NAMALWA (cell line): ENCODE measurements around the gene KLHL26.

Source experiments
- DNase-seq: peaks from one replicate; pipeline ENCODE4 v3.0.0-alpha.2; 2015; ENCODE audit warnings: low spot score

KLHL26 gene

DNA sequence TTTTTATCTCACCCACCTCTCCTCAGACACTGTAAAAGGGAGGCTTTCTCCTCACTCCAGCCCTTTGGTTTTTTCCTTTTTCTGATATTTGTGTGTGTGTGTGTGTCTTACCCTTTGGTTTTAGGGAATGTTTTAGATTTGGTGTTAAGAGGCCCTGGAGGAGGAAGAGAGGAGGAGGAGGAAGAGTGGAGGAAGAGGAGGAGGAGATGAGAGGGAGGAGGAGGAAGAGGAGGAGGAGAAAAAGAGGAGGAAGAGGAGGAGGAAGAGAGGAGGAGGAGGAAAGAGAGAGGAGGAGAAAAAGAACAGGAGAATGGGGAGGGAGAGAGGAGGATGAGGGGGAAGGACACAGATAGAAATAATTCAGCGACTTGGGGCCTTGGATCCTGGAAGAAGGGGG lies 10.5 kb downstream of the KLHL26 start:
- DNase-seq: no peak

DNA sequence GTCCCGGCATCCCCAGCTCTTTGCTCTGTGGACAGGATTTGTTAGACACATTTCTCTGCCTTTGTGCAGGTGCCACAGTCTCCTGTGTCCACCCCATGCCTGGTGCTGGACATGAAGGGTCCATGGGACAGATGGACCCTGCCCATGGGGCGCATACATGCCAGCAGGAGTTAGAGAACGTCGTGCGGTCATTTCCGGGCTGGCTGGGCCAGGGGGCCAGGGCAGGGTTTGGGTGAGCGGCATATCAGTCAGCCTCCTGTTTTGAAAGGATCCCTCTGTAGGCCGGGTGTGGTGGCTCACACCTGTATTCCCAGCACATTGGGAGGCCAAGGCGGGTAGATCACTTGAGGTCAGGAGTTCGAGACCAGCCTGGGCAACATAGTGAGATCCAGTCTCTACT lies 11.0 kb downstream of the KLHL26 start:
- no peak for DNase-seq

DNA sequence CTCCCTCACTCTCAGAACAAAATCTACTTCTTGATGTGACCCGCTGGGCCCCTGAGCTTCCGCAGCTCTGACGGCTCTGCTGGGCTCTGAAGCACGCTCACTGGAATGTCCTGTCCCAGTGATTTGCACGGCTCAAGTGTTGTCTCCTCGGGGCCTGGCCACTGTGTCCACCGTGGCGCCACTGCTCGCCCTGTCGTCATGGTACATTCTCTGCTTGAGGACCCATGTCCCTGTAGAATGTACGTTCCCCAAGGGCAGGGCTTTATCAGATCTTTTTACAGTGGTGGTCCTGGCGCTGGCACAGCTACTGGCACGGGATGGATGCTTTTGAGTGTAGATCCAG lies 12.1 kb downstream of the KLHL26 start:
- DNase-seq: no peak

DNA sequence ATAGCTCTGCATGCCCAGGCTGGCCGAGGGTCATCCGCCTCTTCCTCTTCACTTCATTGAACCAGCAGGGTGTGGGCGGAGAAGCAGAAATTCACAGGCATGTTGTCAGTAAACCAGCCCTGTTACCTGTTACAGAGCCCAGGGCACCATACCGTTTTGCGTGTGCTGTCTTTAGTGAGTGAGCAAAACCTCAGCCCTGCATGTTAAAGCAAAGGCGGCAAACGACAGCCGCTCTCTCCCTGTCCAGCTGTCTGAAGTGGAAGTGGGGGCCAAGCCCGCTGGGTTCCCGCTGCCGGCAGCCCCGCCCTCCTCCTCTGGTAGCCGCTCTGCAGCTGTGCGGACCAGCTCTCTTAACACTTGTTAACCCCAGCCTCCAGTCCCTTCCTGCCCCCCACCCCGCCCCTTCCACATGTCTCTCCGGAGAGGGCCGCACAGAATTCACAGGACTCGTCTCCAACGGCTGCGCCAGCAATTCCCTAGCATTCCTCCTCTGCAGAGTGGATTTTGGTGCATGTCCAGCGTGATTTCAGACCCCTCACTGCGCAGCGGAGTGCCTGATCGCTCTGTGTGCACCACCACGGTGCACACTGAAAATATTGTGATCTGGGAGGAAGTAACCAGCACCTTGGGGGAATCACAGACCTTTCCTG lies 12.7 kb downstream of the KLHL26 start:
- no peak for DNase-seq

DNA sequence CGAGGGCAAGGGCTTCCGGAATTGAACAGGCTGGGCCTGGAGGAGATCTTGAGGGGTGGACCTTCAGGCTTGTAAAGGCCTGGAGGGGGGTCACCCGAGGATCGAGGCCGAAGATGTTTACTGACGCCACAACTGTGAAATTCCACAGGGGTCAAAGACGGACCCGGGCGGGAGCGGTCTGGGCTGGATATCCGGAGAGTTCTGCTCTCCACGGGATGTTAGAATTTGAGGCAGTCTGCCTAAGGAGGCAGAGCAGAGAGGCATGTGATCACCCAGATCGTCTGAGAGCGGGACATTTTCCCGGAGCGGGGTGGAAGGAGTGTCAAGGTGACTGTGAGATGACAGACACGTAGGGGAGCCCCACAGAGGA lies 13.2 kb downstream of the KLHL26 start:
- DNase-seq: no peak

DNA sequence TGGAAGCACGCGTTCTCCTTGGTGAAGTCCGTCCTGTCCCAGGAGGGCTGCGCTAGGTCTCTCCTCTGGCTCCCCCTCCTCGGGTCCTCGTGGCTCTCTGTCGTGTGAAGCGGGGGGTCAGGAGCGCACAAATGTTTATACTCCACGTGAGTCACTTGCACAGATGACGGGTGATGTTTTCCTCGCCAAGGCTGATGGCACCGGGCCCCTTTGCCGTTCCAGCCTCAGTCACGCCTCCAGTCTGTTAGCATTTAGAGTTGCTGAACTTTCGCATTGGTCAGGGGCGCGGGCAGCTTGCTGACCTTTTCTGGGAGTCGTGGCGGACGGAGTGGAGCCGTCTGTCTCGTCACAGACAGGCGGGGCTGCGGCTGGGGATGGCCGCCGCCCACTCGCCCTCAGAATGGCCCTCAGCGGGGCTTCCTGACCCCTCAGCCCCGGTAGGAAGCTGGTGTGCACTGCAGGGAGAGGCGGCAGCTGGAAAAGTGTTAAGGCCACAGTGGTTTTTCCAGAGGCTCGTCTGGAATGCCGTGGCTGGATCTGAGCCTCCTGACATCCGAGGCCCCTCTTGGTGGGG lies 13.7 kb downstream of the KLHL26 start:
- DNase-seq: no peak

DNA sequence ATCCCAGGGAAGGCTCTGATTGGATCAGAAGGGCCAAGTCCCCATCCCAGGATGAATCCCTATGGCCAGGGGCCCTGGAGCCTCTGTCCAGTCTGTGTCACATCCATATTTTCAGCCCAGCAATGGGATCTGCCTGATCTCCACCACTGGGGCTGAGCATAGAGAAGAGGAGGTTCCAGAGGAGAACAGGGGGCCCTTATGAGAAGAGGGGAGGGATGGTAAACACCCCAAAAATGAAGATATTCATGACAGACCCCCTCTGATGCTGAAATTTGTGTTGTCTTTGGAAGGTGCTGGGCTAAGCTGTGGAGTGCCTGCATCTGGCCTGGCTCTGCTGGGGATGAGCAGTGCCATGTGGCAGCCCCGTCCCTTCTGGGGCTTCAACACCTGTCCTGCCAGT lies 14.5 kb downstream of the KLHL26 start:
- DNase-seq: no peak

DNA sequence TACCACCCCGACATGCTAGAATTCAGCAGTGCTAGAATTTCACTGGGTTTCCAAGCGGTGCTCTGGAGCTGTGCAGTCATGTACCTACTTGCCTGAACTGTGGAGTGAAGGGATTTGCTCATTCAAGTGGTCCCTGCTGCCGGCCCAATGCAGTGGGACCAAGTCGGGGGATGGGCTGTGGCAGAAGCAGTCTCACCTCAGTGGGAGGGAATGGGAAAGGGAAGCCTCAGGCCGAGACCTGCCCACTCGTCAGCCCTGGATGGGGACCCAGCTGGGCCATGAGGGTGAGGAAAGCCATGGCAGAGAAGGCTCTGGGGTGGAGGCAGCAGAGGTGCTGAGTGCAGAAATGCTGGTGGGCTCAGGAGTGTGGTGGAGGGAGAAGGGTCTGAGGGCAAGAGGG lies 14.9 kb downstream of the KLHL26 start:
- DNase-seq: no peak

DNA sequence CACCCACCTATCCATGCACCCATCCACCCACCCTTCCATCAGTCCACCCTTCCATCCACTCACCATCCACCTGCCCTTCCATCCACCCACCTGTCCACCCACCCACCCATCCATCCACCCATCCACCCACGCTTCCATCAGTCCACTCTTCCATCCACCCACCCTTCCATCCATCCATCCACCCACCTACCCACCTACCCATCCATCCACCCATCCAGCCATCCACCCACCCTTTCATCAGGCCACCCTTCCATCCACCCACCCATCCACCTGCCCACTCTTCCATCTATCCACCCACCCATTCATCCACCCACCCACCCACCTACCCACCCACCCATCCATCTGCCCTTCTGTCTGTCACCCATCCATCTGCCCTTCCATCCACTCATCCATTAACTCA lies 17.0 kb downstream of the KLHL26 start:
- DNase-seq: no peak

DNA sequence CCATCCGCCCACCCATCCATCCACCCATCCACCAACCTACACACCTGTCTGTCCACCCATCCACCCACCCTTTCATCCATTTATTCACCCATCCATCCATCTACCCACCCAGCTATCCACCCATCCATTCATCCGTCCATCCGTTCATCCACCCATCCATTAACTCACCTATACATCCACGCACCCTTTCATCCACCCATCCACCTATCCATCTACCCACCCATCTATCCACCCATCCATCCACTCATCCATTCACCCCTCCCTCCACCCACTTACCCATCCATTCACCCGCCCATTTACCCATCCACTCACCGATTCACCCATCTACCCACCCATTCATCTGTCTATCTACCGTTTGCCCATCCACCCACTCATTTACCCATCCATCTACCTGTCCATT lies 17.6 kb downstream of the KLHL26 start:
- DNase-seq: no peak

DNA sequence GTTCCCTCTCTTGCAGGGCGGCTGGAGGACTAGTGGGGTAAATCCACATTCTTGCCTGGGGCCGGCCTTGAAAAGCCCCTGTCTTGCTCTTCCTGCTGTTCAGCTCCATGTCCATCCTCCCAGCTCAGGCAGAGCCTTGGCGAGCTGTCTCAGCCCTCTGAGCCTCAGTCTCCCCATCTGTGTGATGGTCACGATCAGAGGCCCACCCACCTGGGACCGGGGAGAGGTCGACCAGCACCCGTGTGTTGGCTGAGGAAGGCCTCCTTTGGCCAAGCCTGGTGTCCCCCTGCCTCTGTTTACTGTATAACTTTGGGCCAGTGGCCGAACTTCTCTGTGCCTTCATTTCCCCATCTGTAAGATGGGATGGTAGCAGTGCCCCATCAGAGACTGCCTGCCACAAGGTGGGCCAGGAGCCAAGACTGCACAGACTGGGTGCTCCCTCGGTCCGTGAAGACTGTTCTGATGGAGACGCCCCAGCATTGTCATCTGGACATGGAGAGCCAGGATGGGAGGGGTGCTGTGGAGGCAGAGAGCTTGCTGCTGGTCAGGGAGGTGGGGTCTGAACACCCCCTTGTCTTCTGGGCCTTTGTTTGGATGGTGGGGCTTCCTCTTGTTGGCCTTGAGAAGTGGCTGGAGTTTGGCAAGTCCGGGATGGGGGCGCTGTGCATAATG lies 18.5 kb downstream of the KLHL26 start:
- no peak for DNase-seq

DNA sequence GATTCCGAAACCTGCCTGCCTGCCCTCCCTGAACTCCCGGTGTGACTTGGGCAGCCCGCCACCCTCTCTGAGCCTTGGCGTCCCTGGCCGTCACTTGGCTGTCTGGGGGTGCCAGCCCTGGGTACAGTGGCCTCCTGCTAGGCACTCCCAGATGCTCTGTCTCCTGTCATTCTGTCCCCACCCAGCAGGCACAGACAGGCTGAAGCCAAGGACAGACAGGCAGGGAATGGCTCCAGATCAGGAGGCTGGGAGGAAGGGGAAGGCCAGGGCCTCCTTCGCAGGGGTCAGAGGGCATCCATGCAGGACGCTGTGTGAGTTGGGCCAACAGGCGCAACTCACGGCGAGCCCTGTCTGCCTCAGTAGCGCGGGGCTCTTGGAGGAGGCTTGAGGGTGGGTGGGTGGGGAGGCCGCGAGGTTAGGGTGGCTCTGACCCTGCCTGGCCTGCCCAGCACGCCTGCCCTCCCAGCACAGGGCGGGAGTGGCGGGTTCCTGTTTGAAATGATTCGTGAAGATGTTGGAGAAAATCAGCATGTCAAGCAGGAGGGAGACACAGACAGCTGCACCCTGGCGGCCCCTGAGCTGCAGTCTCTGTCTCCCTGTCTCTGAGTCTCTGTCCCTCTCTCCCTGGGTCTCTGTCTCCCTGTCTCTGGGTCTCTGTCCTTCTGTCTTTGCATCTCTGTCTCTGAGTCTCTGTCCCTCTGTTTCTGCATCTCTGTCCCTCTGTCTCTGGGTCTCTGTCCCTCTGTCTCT lies 19.7 kb downstream of the KLHL26 start:
- DNase-seq: no peak

DNA sequence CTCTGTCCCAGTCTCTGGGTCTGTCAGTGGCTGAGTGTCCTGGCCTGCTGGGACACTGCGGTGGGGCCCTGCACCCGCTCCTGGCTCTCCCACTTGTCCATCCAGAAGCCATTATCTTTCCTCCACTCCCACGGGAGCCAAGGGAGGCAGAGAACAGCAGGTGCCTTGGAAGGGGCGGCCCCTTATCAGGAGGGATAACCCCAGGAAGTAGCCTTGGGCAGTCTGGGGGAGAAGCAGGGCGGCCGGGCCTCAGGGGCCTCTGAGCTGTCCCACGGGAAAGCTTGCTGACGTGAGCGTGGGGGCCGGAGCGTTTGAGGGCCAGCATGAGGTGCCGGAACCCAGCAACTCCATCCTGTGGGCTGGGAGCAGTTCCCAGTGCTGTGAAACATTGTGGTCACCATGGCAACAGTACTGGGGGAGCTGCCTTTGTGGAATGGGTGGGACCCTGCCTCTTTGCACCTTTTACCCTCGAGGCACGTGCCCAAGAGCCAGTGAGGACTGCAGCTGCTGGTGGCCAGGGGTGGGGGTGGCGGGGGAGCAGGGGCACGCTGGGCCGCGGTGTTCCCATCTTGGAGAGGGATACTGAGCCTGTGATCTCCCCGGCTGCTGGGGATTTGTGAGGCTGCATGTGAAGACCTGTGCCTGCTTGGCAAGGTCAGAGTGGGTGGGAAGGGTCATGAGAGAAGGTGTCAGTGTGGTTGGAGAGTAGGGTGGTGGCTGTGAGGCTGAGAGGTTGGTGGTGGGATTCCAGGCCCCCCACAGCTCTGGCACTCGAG lies 20.9 kb downstream of the KLHL26 start:
- peak; percentile 34 for DNase-seq

DNA sequence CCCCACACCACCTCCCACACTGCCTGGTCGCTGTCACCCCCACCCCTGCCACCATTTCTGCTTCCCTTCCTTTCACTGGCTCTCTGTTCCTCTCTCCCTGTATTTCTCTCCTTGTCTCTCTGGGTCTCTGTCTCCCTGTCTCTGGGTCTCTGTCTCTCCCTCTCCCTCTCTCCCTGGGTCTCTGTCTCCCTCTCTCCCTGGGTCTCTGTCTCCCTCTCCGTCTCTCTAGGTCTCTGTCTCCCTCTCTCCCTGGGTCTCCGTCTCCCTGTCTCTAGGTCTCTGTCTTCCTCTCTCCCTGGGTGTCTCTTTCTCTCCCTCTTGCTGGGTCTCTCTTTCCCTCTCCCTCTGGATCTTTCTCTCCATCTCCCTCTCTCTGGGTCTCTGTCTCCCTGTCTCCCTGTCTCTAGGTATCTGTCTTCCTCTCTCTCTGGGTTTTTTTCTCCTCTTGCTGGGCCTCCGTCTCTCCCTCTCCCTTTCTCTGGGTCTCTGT lies 21.6 kb downstream of the KLHL26 start:
- no peak for DNase-seq

DNA sequence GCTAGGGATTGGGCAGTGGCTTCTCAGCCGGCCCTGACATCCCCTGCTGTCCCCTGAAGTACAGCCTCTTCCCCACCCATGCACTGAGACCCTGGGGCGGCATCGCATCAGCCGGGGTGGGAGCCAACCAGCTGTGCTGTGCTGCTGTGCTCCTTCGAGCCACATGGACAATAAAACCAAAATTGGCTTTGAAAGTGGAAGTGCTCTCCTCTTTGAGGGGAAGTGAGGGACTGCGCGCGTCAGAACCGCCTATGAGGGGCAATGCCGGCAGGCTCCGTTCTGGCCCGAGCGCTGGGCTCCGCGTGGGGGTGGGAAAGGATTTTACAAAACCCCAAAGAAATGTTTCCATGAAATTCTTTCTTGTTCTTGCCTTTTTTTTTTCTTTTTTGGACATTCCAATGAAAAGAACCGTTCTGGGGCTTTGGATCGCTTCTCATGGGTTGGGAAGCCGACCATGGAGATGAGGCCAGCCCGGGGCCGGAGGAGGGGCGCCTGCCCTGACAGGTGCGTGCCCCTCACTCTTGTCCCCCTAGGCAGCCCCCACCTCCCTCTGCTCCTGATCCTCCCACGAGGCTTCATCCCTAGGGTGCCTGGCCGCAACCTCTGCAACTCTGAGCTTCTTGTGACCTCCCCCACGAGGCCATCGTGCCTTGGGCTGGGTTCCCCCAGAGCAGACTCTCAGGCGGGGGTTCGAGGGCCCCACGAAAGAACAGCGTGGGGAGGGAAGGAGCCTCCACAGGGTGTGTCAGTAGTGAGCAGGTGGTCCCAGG lies 22.6 kb downstream of the KLHL26 start:
- DNase-seq: no peak

DNA sequence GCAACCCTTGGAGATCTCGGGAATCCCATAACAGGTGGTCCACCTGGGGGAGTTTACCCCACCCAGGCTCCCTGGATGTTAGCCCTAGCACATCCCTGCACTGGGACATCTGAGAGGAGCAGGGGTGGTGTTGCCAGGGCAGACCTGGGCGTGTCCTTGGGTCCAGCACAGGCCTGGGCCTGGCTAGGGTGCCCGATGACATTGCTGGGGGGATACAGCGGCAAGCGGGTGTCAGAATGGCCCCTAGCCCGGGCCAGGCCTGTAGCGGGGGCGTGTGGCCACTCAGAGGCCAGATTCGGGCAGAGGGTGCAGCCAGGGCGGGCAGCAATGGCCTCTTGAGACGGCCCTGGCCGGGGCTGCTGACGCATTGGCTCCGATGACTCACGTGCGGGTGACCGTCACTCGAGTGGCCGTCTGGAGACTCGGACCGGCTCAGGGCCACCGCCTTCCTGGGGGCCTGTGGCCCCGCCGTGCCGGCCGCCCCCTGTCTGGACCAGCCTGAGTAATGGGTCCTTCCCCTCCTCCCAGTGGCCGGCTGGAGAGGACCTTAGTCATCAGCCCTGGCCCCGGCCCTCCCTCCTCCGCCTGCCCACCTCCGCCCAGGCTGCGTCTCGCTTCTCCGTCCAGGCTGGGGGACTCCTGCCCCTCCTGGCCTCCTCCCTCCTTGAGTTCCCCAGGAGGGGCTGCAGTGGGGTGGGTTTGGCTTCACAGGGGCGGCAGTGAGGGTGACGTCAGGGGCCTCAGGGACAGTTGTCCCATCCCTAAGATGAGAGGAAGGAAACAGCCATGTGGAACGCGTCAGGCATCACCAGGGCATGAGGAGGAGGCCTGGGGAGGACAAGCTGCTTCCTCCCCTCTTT lies 23.5 kb downstream of the KLHL26 start:
- DNase-seq: no peak

DNA sequence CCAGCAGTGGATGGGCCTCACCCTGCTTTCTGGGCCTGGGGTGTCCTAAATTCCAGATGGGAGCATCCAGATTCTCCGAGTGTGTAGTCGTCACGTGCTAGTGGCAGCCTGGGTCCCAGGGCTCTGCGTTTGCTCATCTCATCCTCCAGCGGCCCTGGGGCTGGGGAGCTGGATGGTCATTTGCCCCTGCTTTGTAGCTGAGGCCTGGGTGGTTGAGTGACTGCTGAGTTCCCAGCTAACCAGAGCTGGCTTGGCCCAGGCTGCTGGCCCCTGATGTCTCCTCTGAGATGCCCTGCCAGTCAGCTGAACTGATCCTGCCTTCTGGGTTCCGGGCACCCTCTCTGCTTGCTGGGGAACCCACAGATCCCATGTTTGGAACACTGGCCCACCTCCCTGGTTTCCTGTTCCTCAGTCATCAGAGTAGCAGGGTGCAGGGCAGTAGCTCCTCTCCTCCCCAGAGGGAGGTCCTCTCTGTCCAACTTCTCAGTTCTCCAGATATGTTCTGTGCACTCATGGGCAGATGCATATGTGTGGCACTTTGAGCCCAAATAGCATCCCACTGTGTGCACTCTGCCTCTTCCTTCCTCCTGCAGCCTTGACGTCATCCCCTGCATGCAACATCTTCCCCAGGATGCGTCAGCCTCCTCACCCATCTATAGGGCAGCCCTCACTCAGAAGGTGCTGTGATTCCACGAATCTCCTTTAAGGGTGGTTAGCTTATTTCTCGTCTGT lies 24.3 kb downstream of the KLHL26 start:
- no peak for DNase-seq

DNA sequence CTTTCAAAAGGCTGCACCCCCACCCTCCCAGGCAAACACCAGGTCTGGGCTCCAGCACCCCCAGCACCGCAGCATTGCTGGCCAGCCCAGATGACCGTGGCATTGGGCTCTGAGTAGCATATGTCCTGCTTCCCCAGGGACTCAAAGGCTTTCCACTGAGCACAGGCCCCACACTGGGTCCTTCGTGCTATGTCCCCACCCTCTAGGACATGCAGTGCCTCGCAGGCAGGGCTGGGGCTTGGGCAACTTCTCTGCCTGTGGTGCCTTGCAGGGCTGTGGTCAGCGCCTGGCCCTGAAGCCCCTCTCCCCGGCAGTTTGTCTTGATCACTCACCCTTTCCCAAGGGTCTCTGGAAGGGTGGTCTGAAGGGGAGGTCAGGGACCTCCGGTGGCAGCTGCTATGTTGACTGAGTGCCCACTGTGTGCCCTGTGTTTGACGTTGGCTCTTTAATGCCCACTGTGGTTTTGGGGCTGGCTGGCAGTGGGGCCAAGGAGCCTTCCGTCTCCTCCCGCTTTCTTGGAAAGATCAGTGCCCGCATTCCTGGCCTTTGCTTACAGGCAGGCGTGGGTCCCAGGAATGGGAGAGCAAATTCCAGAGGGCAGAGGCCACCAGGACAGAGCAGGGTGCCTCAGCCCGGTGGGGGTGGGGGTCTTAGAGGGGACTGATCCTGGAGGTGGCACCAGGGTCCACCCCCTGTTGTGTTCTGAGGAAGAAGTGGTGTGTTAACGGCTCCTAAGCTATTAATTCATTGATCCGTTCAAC lies 26.3 kb downstream of the KLHL26 start:
- no peak for DNase-seq

DNA sequence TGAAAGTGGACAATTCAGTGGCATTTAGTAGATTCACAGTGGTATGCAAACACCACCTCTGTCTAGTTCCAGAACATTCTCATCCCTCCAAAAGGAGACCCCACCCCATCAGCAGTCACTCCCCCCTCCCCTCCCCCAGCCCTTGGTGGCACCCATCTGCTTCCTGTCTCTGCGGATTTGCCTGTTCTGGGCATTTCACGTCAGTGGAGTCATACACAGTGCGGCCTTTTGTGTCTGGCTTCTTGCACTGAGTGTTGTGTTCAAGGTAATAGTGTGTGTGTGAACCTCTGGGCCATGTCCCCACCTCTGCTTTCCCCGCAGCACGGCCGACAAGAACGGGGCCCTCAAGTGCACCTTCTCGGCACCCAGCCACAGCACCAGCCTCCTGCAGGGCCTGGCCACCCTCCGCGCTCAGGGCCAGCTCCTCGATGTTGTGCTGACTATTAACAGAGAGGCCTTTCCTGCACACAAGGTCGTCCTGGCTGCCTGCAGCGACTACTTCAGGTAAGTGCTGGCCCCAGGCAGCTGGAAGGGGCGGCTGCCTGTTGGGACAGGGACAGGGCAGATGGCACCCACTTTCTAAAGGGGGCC lies 27.2 kb downstream of the KLHL26 start:
- DNase-seq: no peak
